Measurements from ENCODE around the gene ANKRD16.
"Not testable (repeated sequence)": the region's sequence is repeated elsewhere in the genome, so short reads cannot be mapped to it uniquely, and the experiment has no call there.

Gene ANKRD16

DNA sequence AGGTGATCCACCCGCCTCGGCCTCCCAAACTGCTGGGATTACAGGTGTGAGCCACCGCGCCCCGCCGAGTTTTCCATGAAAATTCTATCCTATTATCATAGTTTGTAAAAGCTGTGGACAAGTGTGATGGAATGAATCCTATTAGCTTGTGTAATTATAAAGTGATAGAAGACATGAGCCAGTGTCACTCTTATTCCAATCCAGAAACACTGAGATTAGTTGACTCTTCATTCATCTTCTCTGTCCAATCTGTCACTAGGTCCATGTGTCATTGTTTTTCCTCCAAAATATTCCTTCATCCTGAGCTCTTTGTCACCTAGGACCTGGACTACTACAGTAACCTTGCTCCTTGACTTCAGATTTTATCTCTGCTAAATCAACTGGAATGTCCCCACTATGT, 13.9 kb upstream of the ANKRD16 start:
- DNase-seq (ENCODE audit: low read depth in 2 of 2): no peak

DNA sequence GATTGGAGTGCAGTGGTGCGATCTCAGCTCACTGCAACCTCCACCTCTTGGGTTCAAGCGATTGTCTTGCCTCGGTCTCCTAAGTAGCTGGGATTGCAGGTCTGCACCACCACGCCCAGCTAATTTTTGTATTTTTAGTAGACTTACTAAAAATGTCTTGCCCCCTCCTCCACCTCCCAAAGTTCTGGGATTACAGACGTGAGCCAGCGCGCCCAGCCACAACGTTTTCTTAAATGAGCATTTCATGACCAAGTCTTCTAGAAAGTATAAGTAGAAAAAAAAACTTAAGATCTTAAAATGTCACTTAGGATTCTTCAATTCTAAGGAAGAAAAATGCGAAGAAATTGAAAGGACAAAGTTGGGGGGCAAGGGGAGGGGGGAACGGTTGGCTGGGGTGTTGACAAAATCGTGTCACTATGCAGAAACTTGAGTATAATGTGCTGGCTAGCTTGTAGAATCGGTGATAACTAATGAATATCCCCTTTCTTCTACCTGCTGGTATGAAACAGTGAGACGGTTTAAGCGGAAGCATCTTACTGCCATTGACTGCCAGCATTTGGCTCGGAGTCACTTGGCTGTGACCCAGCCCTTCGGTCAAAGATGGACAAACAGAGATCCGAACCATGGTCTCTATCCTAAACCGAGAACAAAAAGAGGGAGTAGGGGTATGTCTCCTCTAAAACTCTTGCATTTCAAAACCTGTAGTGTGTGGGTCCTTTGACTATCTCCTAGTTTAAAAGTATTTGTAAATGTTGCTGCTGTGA, 13.0 kb upstream of the ANKRD16 start:
- DNase-seq (ENCODE audit: low read depth in 2 of 2): no peak

DNA sequence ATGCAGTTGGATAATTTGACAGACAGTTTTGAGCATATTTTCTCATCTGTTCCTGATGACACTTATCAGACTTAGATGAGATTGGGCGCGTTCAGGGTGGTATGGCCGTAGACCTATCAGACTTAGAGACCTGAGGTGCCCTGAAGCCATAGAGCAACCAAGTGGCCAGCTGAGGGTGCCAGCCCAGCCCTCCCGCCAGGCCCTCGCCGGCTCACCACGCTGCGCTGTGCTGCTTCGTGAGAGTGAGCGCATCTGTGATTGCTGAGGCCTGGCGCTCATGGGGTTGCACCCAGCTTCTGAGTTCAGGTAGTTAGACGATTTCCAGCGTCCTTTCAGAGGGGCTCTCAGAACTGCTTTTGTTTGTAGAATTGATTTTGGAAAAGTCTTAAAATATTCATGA, 10.6 kb upstream of the ANKRD16 start:
- DNase-seq (ENCODE audit: low read depth in 2 of 2): no peak

DNA sequence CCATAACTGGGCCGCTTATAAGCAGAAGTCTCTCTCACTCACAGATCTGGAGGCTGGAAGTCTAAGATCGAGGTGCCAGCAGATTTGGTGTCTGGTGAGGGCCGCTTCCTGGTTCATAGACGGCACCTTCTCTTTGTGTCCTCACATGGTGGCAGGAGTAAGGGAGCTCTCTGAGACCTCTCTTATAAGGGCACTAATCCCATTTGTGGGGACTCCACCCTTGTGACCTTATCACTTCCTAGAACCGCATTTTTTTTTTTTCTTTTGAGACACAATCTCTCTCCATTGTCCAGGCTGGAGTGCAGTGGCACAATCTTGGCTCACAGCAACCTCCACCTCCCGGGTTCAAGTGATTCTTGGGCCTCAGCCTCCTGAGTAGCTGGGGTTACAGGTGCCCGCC, 8.5 kb upstream of the ANKRD16 start:
- no peak for DNase-seq (ENCODE audit: low read depth in 2 of 2)

DNA sequence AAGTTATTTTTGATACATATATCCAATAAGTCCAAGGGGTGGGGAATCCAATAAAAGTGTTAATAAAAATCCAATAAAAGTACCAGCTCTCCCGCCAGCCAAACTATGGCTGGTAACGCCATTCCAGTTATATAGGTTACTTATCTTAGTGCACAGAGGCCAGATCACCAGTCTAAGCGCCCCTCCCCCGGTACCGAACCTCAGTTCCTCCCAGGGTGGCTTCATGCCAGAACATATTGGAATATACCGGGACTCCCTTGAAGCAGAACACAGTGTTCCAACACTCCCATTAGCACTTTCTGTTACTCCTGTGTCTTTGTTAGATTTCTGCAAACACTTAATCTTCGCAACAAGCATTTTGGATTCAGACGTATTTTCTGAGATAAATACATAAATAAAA, 7.8 kb upstream of the ANKRD16 start:
- no peak for DNase-seq (ENCODE audit: low read depth in 2 of 2)

DNA sequence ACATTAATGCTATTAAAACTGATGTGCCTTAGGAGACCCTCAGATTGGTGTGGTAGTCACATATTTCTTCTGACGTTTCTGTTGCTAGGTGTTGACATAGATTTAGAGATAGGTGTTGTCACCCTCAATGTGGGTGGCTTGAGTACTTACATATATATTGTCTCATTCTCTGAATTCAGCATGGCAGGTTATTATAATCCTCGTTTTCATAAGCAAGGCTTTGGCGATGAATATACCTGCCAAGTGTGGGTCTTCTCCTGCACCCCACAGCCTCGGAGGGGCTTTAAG, 7.3 kb upstream of the ANKRD16 start:
- DNase-seq (ENCODE audit: low read depth in 2 of 2): no peak

DNA sequence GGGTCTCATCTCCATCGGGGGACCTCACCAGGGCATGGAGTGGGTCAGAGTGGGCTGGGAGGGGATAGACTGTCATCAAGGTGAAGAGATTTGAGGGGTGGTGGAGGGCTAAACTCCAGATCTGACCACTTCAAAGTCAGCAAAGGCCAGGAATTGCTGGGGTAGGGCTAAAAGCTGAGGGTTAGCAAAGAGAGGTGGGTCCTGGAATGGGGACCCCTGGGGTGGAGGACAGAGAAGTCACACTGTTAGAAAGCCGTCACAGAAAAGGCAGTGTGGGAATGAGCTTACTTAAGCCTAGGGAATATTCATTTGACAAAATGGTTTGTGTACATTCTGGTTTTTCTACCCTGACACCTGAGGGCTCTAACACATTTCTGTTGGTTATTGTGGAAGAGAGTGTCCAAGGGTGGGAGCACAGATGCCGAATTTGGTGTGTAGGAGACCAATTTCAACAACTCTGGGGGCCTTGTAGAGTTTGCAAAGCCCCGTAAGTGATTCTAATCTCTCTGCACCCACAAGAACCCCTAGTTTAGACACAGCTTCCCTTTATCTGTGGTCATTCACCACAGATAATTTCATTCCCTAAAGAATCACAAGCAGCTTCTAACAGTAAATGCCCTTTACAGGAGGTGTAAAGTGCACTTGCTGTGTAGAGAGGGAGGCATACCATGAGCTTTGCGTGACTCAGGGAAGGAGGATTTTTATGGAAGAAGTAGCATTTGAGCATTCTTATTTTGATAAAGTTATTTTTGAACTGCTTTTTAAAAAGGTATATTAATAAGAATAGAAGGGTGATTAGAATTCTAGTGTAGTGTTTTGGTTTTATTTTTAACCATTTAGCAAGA, 6.7 kb upstream of the ANKRD16 start:
- no peak for DNase-seq (ENCODE audit: low read depth in 2 of 2)

DNA sequence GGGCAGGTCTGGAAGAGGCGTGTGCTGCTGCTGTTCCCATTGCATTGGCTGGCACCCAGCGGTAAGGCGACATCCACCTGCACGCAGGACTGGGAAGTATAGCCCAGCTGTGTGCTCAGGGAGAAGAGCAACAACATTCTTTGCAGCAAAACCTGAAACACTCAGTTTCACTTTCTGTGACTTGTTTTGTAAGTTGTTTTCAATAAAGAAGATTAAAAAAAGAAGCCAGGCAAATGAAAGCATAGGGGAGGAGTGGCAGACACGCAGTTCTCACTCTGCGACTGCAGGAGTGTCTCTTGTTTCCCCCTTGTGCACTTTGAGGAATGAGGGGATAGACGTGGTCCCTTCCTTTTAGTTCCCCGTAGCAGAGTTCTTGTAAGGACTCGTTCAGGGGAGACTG, 6.1 kb upstream of the ANKRD16 start:
- DNase-seq (ENCODE audit: low read depth in 2 of 2): no peak

DNA sequence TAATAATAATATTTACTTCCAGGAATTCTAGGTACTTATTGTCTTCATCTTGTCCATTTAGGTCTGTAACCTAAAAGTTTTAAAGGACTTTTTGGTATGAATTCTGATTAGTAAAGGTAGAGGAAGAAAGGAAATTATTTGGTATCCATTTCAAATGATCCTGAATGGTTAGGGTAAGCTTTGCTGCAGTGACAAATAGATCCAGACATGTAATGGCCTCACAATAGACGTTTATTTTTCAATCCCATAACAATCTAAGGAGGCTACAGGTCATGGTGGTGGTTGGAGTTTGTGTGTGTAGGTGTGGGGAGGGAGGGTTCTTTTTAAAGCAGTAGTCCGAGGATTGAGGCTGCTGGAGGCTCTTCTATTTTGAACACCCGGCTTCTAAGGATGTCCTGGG, 5.7 kb upstream of the ANKRD16 start:
- no peak for DNase-seq (ENCODE audit: low read depth in 2 of 2)

DNA sequence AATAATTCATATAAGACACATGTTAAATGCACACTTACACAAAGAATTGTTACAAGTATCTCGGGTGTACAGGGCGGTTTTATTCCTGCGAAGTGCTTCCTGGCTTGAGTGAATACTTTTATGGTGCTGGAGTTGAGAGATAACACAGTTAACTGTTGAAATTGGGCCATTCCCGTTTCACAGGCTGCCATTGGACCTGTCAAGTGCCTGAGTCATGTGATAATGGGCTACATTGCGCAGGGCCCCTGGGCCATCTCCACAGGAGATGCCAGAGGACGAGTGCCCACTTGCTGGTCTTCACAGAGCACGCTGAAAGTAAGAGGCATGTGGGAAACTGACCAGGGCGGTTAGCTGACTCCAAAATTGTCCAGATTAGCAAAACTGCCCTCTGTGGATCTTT, 5.2 kb upstream of the ANKRD16 start:
- DNase-seq (ENCODE audit: low read depth in 2 of 2): no peak

DNA sequence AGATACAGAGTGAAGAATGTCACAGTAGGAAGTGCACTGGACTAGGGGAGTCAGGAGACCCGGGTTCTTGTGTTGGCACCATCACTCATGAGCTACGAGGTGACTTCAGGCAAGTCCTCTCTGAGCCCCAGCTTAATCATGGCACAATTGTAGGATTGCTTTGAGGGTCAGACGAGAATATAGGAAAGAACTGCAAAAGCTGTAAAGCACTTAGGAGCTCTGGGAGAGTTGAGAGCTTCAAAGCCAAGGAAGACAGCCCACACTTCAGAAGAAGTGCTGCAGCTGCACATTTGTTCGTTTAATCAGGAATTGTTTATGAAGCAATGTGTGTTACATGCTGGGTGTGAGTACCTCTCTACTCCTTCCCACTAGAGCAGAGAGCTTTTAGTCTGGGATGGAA, 4.7 kb upstream of the ANKRD16 start:
- no peak for DNase-seq (ENCODE audit: low read depth in 2 of 2)

DNA sequence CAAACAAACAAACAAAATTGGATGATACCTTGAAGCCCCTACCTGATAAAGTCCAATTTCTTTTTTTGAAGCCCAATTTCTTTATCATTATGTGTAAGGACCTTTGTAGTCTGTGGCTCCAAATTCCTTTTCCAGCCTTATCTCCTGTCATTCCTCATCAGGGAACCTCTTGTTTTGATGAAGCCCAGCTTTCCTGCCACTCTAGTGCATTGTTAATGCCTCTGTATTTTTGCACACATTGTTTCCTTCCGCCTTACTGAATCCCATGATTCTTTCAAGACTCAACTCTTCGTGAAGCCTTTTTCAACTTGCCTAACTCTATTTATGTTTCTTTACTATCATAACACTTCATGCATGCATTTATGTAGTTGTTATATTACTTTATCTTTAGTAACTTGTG, 3.6 kb upstream of the ANKRD16 start:
- DNase-seq (ENCODE audit: low read depth in 2 of 2): no peak

DNA sequence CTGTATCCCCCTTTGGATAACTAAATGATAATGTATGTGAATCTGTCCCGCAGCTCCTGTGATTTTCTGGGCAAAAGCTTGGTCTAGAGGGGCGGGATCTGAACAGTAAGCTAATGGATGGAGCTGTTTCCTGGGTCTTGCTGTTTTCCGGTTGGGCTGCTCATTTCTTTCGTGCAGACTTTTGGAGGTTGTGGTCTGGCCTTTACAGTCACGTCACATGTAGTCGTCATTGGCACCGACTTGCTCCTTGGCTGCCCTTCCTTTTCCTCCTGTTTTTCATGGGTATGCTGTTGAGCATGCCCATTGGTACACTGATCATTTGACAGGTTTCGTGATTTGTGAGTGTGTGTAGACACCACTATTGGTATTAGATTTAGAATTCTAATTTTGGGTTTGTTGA, 2.3 kb upstream of the ANKRD16 start:
- DNase-seq (ENCODE audit: low read depth in 2 of 2): no peak

DNA sequence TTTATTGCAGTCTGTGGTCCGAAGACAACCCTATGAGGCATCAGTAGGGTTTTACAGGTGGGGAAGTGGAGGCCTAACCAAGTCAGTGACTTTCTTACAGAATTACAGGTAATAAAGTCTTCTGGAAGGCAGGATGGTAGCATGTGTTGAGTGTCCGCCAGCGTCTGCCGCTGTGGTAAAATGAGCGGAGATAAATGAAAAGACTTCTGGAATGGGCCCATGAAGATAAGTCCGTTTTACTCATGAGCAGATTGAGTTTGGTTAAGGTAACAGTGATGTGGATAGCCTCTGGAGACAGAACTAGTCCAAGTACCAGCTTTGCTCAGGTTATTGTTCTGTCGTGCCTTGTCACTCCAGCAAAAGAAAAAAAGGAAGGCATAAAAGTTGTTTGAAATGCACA, 1.3 kb upstream of the ANKRD16 start:
- no peak for DNase-seq (ENCODE audit: low read depth in 2 of 2)

DNA sequence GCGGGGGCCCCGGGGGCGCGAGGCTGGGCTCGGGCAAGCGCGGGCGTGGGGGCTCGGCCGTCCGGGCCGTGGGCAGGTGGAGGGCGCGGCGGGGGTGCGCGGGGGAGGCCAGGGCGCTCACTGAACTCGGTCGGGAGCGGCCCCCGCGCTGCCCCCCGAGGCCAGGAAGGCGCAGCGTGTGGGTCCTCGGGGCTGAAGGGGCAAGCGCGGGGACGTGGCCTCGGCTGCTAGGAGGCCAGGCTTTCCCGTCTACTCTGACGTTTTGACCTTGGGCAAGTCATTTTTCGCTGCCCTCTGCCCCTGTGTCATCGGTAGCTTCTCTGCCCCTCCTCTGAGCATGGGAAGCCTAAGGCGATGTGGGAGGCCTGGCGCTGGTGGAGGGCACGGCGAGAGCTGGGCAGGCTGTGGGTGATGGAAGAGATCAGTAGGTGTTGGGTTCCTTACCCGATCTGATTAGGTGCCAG, 791 bp upstream of the ANKRD16 start:
- DNase-seq (ENCODE audit: low read depth in 2 of 2): no peak

DNA sequence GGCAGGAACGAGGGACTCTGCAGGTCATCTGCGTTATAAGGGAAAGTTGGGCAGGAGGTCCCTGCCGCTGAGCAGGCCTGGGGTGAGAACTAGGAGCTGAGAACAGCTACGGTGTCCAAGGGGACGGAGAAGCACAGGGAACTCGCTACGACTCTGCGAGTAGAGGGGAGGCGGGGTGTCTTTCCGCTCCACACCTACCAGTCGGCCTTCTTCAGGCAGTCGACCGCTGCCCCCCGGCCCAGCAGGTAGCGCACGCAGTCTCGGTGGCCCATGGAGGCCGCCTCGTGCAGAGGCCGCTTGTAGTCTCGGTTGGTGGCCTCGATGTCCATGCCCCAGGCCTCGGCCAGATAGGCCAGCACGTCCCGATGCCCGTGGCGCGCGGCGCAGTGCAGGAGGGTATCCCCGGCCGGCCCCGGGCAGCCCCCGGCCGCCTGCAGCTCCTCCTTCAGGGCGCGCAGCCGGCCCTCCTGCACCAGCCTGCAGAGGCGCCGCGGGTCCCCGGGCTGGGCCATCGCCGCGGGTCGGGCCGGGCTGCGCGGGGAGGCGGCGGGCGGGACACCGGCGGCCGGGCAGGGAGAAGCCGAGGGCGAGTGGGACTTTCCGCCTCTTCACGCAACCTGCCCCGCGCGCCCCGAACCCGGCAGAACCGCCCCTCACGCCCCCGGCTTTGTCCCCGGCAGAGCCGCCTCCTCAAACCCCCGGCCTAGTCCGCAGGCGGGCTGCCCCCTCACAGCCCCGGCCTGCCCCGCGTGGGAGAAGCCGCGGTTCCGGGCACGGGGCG, 660 bp downstream of the ANKRD16 start:
- DNase-seq (ENCODE audit: low read depth in 2 of 2): no peak

DNA sequence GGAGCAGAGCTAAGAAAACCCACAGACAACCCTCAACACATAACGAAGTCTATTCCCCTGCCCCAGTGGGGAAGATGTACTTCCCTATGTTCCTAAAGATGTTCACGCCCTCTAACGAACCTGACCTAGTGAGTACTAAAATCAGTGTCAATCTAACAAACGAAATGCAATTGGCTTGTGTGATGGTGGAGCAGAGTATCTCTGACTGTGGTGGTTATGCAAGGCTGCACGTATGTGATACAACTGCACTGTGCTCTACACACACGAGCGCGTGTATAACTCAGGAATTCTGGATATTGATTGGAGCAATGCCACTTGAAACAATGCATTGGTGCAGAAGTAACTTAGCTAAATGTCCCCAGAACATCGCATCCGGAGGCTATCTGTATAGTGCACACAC, 1.3 kb downstream of the ANKRD16 start:
- no peak for DNase-seq (ENCODE audit: low read depth in 2 of 2)

DNA sequence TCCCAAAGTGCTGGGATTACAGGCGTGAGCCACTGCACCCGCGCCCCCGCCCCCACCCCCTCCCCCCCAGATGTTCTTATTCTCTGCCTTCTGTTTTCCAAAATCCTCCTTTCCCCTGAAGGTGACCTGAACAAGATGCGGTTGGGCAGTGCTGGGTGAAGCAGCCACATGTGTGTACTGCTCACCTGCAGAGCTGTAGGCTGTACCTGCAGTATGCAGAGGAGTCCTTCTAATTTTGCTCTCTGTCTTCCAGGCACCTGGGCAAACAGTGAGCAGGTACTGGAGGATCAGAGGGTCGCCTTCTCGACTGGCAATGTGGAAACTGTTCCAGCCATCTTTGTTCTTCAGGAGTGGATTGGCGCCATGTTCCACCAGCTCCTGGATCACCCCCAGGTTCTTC, 2.1 kb downstream of the ANKRD16 start:
- no peak for DNase-seq (ENCODE audit: low read depth in 2 of 2)

DNA sequence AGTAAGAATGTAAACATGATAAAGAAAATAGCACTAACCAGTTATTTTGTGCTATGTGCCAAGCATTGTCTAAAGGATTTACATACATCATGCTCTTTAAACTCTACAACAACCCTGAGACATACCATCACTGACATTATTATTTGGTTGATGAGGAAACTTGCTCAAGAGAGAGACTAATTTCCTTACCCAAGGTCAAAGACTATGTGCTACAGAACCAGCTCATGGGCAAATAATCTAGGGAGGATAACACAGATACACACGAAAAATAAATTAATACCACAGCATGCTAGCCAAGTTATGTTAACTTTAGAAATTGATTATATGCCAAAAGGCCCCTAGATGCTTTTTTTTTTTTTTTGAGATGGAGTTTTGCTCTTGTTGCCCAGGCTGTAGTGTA, 2.7 kb downstream of the ANKRD16 start:
- no peak for DNase-seq (ENCODE audit: low read depth in 2 of 2)

DNA sequence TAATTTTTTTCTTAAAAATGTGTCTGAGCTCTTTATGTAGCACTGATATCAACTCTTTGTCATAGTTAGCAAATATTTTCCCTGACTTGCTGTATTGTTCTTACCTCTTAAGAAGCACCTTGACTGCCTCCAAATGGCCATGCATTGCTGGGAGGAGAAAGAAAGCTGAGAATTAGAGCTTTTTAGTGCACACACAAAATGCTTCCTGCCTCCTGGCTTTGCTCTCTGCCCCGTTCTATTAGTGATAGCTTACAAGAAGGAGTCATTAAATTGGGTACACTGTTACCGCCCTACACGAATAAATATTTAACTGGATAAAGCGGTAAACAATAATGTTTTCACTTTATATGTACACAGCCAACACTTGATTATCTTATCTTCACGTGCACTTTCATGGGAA, 4.1 kb downstream of the ANKRD16 start:
- DNase-seq (ENCODE audit: low read depth in 2 of 2): no peak

DNA sequence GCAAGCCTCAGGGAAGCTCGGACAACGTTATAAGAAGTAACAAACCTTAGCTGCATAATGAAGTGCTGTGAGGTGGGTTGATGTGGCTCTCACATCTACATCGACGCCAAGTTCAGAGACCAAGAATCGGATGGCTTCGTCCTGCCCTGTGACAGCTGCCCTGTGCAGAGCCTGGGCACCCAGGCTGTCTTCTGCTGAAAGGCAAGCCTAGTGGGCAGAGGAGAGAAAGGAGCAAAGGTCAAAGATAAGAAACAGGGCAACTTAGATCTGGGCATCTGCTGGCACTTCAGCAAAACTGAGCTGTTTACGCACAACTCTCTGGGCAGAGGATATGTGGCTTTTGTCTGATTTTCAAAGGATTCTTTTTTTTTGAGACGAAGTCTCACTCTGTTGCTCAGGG, 6.7 kb downstream of the ANKRD16 start:
- DNase-seq (ENCODE audit: low read depth in 2 of 2): no peak

DNA sequence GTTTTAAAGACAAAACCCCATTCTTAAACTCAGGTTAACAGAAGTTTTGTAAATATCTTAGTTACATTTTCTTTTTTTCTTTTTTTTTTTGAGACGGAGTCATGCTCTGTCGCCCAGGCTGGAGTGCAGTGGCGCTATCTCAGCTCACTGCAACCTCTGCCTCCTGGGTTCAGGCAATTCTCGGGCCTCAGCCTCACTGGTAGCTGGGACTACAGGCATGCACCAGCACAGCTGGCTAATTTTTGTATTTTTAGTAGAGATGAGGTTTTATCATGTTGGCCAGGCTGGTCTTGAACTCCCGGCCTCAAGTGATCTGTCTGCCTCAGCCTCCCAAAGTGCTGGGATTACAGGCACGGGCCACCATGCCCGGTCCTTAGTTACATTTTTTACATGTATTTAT, 12.7 kb downstream of the ANKRD16 start:
- not testable (repeated sequence) for DNase-seq (ENCODE audit: low read depth in 2 of 2)
